CD4-positive, alpha-beta memory T cell (primary cell): ENCODE results near the gene LRP4. TPM values are rescaled to one million over a fixed set of nuclear protein-coding genes. Genes with fewer than 3 reads are reported as not detected.

ENCODE experiments used
- CTCF ChIA-PET: fragments of 350-600 bp; sonication (Branson Sonifier 250); formaldehyde crosslinking; loops from one replicate; lab custom pipeline; 2021; ENCODE audit warnings: inconsistent platforms; ENCODE audit not compliant: partially characterized antibody; lab: Charles Lee
- POLR2A ChIA-PET: fragments of 350-600 bp; sonication (Branson Sonifier 250); formaldehyde crosslinking; loops from one replicate; lab custom pipeline; 2021; ENCODE audit not compliant: partially characterized antibody; lab: Charles Lee
- DNase-seq, 5 donors: peaks; one replicate each; pipeline versions ENCODE4 v3.0.0 to v3.0.0-alpha.2; 2020 to 2022; ENCODE audit warnings: mixed read lengths in 1 of 5
- H3K27ac ChIP-seq: one replicate; pipeline ENCODE4 v1.7.0; 2013; ENCODE audit warnings: low read depth, low read length
- H3K27me3 ChIP-seq: 2 replicates; pipeline ENCODE4 v1.7.0; 2013; ENCODE audit warnings: mild to moderate bottlenecking, low read length, moderate library complexity; ENCODE audit not compliant: insufficient read depth
- H3K36me3 ChIP-seq: 2 replicates; pipeline ENCODE4 v1.7.0; 2013; ENCODE audit warnings: mild to moderate bottlenecking, low read length, moderate library complexity; ENCODE audit not compliant: insufficient read depth
- H3K4me1 ChIP-seq: 2 replicates; pipeline ENCODE4 v1.7.0; 2013; ENCODE audit warnings: mild to moderate bottlenecking, low read length, moderate library complexity; ENCODE audit not compliant: insufficient read depth
- H3K4me3 ChIP-seq, 2 donors: one replicate each; pipeline ENCODE4 v1.7.0; 2013; ENCODE audit warnings: low read length in 2 of 2, mild to moderate bottlenecking in 1 of 2
- H3K9me3 ChIP-seq, 2 donors: one replicate each; pipeline ENCODE4 v1.7.0; 2013; ENCODE audit warnings: low read length in 2 of 2, control low read depth in 1 of 2; ENCODE audit not compliant: control insufficient read depth in 1 of 2
- H3K27ac Mint-ChIP-seq, 7 donors: one replicate each; pipeline ENCODE4 v1.8.0; 2020 to 2021; ENCODE audit warnings: mixed read lengths in 7 of 7, mild to moderate bottlenecking in 6 of 7, inconsistent platforms in 3 of 7, moderate library complexity in 3 of 7
- H3K27me3 Mint-ChIP-seq, 2 donors: one replicate each; pipeline ENCODE4 v1.8.0; 2020 to 2021; ENCODE audit warnings: mixed read lengths in 2 of 2
- H3K36me3 Mint-ChIP-seq, 2 donors: one replicate each; pipeline ENCODE4 v1.8.0; 2020 to 2021; ENCODE audit warnings: mixed read lengths in 2 of 2, inconsistent platforms in 1 of 2, mild to moderate bottlenecking in 1 of 2
- H3K4me1 Mint-ChIP-seq, 4 donors: one replicate each; pipeline ENCODE4 v1.8.0; 2020 to 2021; ENCODE audit warnings: mixed read lengths in 4 of 4, mild to moderate bottlenecking in 1 of 4
- H3K4me3 Mint-ChIP-seq, 8 donors: one replicate each; pipeline ENCODE4 v1.8.0; 2020 to 2021; ENCODE audit warnings: mixed read lengths in 8 of 8, mild to moderate bottlenecking in 7 of 8, moderate library complexity in 6 of 8, inconsistent platforms in 3 of 8
- H3K9me3 Mint-ChIP-seq, 8 donors: one replicate each; pipeline ENCODE4 v1.8.0; 2020 to 2021; ENCODE audit warnings: mixed read lengths in 8 of 8, mild to moderate bottlenecking in 5 of 8, inconsistent platforms in 3 of 8, moderate library complexity in 1 of 8
- intact Hi-C: fragments of 100-400 bp; cut with micrococcal nuclease; formaldehyde crosslinking; loops from one replicate; pipeline ENCODE4 v1.15.1; 2023
- polyA plus RNA-seq, 2 donors: library from polyadenylated mRNA; unstranded; fragments of 300-500 nt; fragmentation: Illumina TruSeq; gene quantifications; one replicate each; pipeline ENCODE4 v1.2.3, GENCODE V29; 2021
- total RNA-seq, 2 experiments: library from RNA; stranded (reverse); gene quantifications; one replicate each; pipeline ENCODE4 v1.2.3, GENCODE V29; 2021

LRP4 gene
- total and polyA plus RNA-seq, 4 experiments from 2014 or later = not detected

DNA sequence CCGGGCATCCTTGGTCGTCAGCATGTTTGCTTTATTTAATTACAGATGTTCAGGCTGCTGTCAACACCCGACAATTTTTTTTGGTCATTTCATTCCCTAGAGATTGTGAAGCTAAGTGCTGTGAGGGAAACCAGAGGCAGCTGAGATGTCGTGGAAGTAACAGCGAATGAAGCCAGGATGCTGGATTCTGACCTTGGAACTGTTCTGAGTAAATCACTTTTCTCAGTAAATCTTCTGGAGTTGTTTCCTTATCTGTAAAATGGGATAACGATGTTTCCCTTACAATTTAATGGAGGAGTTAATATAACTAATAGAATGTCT lies 71.9 kb downstream of the LRP4 start:
- peak overlapping the region; percentile 26 to 85 for H3K4me3 ChIP-seq
- H3K4me1 ChIP-seq = peaks cover 29% of the 10 kb centered on the region
- ChIA-PET CTCF (no interaction called here), POLR2A (interaction anchor here (2.9 kb wide), 1 partner anchor 20 kb away, joined by 20 read pairs; no protein-coding TSS in a partner anchor)
- Mint-ChIP-seq H3K36me3 (peaks cover 0 to 11% of the 10 kb centered on the region in 2 donors), H3K4me3 (peak overlapping the region; percentile 93 to 99 (median 98)), H3K27me3 (no peaks in the 10 kb centered on the region), H3K27ac (peak overlapping the region; percentile 36 to 98 (median 95)), H3K9me3 (peaks cover 0 to 2% (median 0%) of the 10 kb centered on the region in 8 donors), H3K4me1 (peaks cover 17 to 46% (median 30%) of the 10 kb centered on the region in 4 donors)
- H3K9me3 ChIP-seq = no peaks in the 10 kb centered on the region
- DNase-seq = no peak
- H3K36me3 ChIP-seq = no peaks in the 10 kb centered on the region
- no peaks in the 10 kb centered on the region for H3K27me3 ChIP-seq
- H3K27ac ChIP-seq = peak overlapping the region; percentile 64
- intact Hi-C loops = loop anchor here (1.0 kb wide), 3 partner anchors 20 to 423 kb away; partner anchors contain the start of gene ARHGAP1

DNA sequence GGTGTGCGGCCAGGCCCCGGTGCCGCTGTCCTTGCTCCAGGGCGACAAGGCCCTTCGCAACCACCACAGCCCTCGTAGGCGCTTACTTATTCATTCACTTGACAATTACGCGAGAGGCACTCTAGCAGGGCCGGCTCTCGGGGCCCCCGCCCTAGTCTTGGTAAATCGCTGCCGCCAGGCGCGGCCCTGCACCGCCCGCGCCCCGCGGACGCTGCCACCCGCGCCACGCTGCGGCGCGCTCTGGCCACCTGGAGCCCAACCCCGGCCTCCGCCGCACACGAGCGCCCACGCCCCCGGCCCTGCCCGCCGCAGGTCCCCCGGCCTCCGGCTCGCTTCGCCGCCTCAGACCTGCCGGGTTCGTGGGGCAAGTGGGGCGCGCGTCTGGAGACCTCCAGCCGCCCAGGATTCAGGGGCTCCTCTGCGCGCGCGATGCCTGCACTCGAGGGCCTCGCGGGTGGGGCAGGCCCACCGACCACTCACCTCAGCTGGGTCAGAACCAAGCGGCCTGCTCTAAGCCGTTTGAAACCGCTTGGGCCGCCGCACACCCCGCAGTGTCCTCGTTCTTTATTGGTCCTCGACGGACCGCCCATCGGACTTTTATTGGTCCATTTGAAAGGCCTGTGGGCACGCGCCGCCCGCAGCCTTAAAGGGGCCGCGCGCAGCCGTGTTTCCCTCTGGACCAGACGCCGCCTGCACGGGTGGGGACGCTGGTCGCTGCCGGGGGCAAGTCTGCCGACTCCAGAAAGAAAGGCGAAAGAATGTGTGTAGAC lies 72.4 kb downstream of the LRP4 start, which contains the start of gene CKAP5:
Gene CKAP5, minus strand, starts transcription at position 541 of the 770 bp plus-strand sequence. CDS start 25,049 bp downstream, outside the sequence.
- no peaks in the 10 kb centered on the region for H3K27me3 Mint-ChIP-seq
- Histone ChIP-seq H3K9me3 (no peaks in the 10 kb centered on the region), H3K27me3 (no peaks in the 10 kb centered on the region), H3K4me1 (peaks cover 29% of the 10 kb centered on the region), H3K27ac (peak within 1 kb of the TSS; percentile 64), H3K36me3 (no peaks in the 10 kb centered on the region), H3K4me3 (peak within 1 kb of the TSS; percentile 85 to 91)
- peak within 1 kb of the TSS; percentile 93 to 99 (median 98) for H3K4me3 Mint-ChIP-seq
- H3K9me3 Mint-ChIP-seq = peaks cover 0 to 2% (median 0%) of the 10 kb centered on the region in 8 donors
- DNase-seq = peak; percentile 83 to 88 (median 84)
- peak within 1 kb of the TSS; percentile 86 to 98 (median 95) for H3K27ac Mint-ChIP-seq
- ChIA-PET POLR2A (interaction anchor here (2.9 kb wide), 1 partner anchor 19 kb away, joined by 20 read pairs; no protein-coding TSS in a partner anchor), CTCF (interaction anchor here (1.3 kb wide), 1 partner anchor 19 kb away, joined by 4 read pairs; no protein-coding TSS in a partner anchor)
- H3K4me1 Mint-ChIP-seq = peaks cover 17 to 46% (median 30%) of the 10 kb centered on the region in 4 donors
- peaks cover 0 to 11% of the 10 kb centered on the region in 2 donors for H3K36me3 Mint-ChIP-seq
- intact Hi-C loops = loop anchor here (1.0 kb wide), 3 partner anchors 20 to 423 kb away; partner anchors contain the start of gene ARHGAP1

DNA sequence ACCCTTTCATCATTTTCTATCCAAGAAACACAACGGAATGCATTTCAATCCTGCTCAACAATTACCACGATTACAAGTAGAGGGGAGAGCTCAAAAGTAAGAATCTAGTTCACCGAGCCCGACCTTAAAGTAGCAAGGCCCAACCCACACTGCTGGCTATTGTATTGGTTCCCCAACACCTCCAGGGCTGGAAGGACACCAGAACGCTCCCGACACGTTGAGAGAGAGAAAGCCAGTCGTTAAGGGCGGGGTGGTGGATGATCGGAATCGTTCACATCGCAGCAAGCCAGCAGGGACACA lies 73.0 kb downstream of the LRP4 start:
- H3K9me3 Mint-ChIP-seq = peaks cover 0 to 2% (median 0%) of the 10 kb centered on the region in 8 donors
- peak overlapping the region; percentile 85 to 91 for H3K4me3 ChIP-seq
- CTCF ChIA-PET = interaction anchor here (1.3 kb wide), 1 partner anchor 19 kb away, joined by 4 read pairs; no protein-coding TSS in a partner anchor
- POLR2A ChIA-PET = interaction anchor here (2.9 kb wide), 1 partner anchor 19 kb away, joined by 20 read pairs; no protein-coding TSS in a partner anchor
- peaks cover 0 to 13% of the 10 kb centered on the region in 2 donors for H3K36me3 Mint-ChIP-seq
- H3K27me3 ChIP-seq = no peaks in the 10 kb centered on the region
- H3K36me3 ChIP-seq = no peaks in the 10 kb centered on the region
- DNase-seq = no peak
- peak overlapping the region; percentile 64 for H3K27ac ChIP-seq
- H3K27ac Mint-ChIP-seq = peak overlapping the region; percentile 78 to 95 (median 89)
- no peaks in the 10 kb centered on the region for H3K27me3 Mint-ChIP-seq
- peaks cover 29% of the 10 kb centered on the region for H3K4me1 ChIP-seq
- peak overlapping the region; percentile 86 to 97 (median 89) for H3K4me3 Mint-ChIP-seq
- peaks cover 17 to 46% (median 30%) of the 10 kb centered on the region in 4 donors for H3K4me1 Mint-ChIP-seq
- H3K9me3 ChIP-seq = no peaks in the 10 kb centered on the region
- intact Hi-C loops = no loop called here

DNA sequence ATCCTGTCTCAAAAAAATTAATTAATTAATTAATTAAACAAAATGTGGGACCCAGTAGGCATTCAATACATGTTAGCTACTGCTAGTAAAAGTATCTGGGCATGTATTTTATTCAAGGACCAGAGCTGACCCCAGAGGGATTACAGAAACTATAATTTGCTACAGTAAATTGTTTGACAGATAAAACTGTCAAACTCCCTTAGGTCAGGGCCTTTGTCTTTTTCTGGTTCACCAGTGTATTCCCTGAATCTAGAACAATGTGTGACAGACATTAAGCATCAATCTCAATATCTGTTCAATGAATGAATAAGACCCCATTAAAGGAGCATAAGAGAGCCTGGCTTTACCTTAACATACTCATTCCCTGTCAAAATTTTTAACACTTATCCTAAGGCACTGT lies 78.2 kb downstream of the LRP4 start:
- CTCF ChIA-PET = no interaction called here
- Histone ChIP-seq H3K27me3 (no peaks in the 10 kb centered on the region), H3K4me1 (peaks cover 36% of the 10 kb centered on the region), H3K9me3 (no peaks in the 10 kb centered on the region), H3K27ac (no peak overlapping the region), H3K36me3 (no peaks in the 10 kb centered on the region), H3K4me3 (no peak overlapping the region)
- POLR2A ChIA-PET = no interaction called here
- H3K27me3 Mint-ChIP-seq = no peaks in the 10 kb centered on the region
- no peak for DNase-seq
- peaks cover 23 to 53% (median 35%) of the 10 kb centered on the region in 4 donors for H3K4me1 Mint-ChIP-seq
- intact Hi-C loops = no loop called here
- peaks cover 3 to 7% of the 10 kb centered on the region in 2 donors for H3K36me3 Mint-ChIP-seq
- no peaks in the 10 kb centered on the region for H3K9me3 Mint-ChIP-seq
- no peak overlapping the region for H3K4me3 Mint-ChIP-seq
- no peak overlapping the region for H3K27ac Mint-ChIP-seq

DNA sequence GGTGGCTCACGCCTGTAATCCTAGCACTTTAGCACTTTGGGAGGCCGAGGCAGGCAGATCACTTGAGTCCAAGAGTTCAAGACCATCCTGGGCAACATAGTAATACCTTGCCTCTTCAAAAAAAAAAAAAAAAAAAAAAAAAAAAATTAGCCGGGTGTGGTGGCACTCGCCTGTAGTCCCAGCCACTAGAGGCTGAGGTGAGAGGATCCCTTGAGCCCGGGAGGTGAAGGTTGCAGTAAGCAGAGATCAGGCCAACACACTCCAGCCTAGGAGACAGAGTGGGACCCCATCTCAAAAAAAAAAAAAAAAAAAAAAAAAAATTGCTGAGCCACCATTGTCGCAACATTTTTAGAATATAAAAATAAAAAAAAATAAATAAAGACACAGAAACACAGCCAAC lies 79.8 kb downstream of the LRP4 start:
- Histone ChIP-seq H3K27me3 (no peaks in the 10 kb centered on the region), H3K27ac (no peak overlapping the region), H3K4me1 (peaks cover 22% of the 10 kb centered on the region), H3K4me3 (no peak overlapping the region), H3K9me3 (no peaks in the 10 kb centered on the region), H3K36me3 (no peaks in the 10 kb centered on the region)
- no peak for DNase-seq
- intact Hi-C loops = no loop called here
- CTCF ChIA-PET = no interaction called here
- H3K27me3 Mint-ChIP-seq = no peaks in the 10 kb centered on the region
- no peaks in the 10 kb centered on the region for H3K9me3 Mint-ChIP-seq
- no peak overlapping the region for H3K4me3 Mint-ChIP-seq
- H3K4me1 Mint-ChIP-seq = peaks cover 18 to 42% (median 25%) of the 10 kb centered on the region in 4 donors
- H3K36me3 Mint-ChIP-seq = peaks cover 3 to 6% of the 10 kb centered on the region in 2 donors
- no peak overlapping the region for H3K27ac Mint-ChIP-seq
- POLR2A ChIA-PET = no interaction called here

DNA sequence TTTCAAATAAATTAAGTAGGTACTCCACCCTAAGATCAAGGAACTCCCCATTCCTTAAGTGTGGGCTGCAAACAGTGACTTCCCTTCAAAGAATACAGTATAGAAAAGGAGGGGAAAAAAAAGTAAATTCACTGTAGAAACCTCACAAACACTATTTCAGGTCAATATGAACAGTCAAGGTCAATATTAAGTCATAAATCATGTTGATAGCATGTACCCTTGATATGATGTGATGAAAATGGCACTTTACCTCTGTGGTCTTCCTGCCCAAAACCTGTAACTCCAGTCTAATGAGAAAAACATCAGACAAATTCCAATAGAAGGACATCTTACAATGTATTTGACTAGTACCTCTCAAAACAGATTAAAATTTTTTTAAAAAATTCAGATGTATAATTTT lies 80.5 kb downstream of the LRP4 start:
- H3K27me3 Mint-ChIP-seq = no peaks in the 10 kb centered on the region
- peaks cover 20% of the 10 kb centered on the region for H3K4me1 ChIP-seq
- H3K36me3 ChIP-seq = no peaks in the 10 kb centered on the region
- POLR2A ChIA-PET = no interaction called here
- H3K36me3 Mint-ChIP-seq = peaks cover 3 to 6% of the 10 kb centered on the region in 2 donors
- H3K4me3 ChIP-seq = no peak overlapping the region
- intact Hi-C loops = no loop called here
- no peak overlapping the region for H3K27ac ChIP-seq
- H3K4me1 Mint-ChIP-seq = peaks cover 19 to 39% (median 26%) of the 10 kb centered on the region in 4 donors
- no peaks in the 10 kb centered on the region for H3K9me3 Mint-ChIP-seq
- no peaks in the 10 kb centered on the region for H3K9me3 ChIP-seq
- CTCF ChIA-PET = no interaction called here
- no peak overlapping the region for H3K27ac Mint-ChIP-seq
- H3K4me3 Mint-ChIP-seq = no peak overlapping the region
- no peaks in the 10 kb centered on the region for H3K27me3 ChIP-seq
- no peak for DNase-seq

DNA sequence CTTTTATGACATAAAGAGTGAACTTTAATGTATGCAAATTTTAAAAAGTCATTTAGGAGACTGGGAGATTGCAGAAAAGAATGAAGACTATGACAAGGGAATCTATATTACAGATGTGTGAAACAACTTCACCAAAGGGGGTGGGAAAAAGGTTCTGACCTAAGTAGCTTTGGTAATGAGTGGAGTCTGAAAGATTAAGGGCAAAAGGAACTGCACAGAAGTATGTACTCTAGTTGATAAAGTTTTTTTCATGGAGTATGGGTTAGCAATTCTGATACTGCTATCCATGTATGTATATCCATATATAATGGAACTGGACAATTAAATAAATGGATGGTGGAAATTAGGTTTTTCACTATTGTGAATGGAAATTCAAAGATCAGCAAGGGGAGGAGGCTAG lies 81.5 kb downstream of the LRP4 start:
- Histone ChIP-seq H3K9me3 (no peaks in the 10 kb centered on the region), H3K27ac (no peak overlapping the region), H3K36me3 (no peaks in the 10 kb centered on the region), H3K27me3 (no peaks in the 10 kb centered on the region), H3K4me1 (peaks cover 26% of the 10 kb centered on the region), H3K4me3 (no peak overlapping the region)
- DNase-seq = no peak
- intact Hi-C loops = no loop called here
- Mint-ChIP-seq H3K9me3 (no peaks in the 10 kb centered on the region), H3K27me3 (no peaks in the 10 kb centered on the region), H3K27ac (no peak overlapping the region), H3K36me3 (peaks cover 3 to 4% of the 10 kb centered on the region in 2 donors), H3K4me1 (peaks cover 14 to 39% (median 20%) of the 10 kb centered on the region in 4 donors), H3K4me3 (no peak overlapping the region)
- POLR2A ChIA-PET = no interaction called here
- CTCF ChIA-PET = no interaction called here
